ENCODE measurements around the gene ZBTB20.

The ZBTB20 gene

GRCh38 chr3:114320246-114320645, 826.8 kb downstream of the ZBTB20 start:
- H3K4me3 ChIP-seq (replicated peaks; ENCODE audit: insufficient read depth, low read length): no peak overlapping the region
- H3K27ac ChIP-seq (replicated peaks): no peak overlapping the region
- DNase-seq (ENCODE audit: low read depth in 1 of 2, low spot score in 1 of 2): no peak
- H3K27me3 ChIP-seq (ENCODE audit: insufficient read depth, poor library complexity, severe bottlenecking): peaks cover 3% of the 10 kb centered on the region
- TF ChIP-seq REST (IDR thresholded peaks at IDR 0.05; ENCODE audit: insufficient replicate concordance, low read depth) (no peak), CTCF (IDR thresholded peaks at IDR 0.05; ENCODE audit: insufficient read depth, low read length) (no peak)

- H3K27me3 ChIP-seq (ENCODE audit: insufficient read depth, poor library complexity, severe bottlenecking): peaks cover 3% of the 10 kb centered on the region
- no peak overlapping the region for H3K4me3 ChIP-seq (replicated peaks; ENCODE audit: insufficient read depth, low read length)
- H3K27ac ChIP-seq (replicated peaks): no peak overlapping the region
- TF ChIP-seq GABPA (IDR thresholded peaks at IDR 0.05; ENCODE audit: low read depth) (no peak), POLR2AphosphoS5 (IDR thresholded peaks at IDR 0.05; ENCODE audit: low read depth) (no peak), SPI1 (IDR thresholded peaks at IDR 0.05; ENCODE audit: borderline replicate concordance, low read depth) (no peak)
- no peak for DNase-seq (ENCODE audit: low read depth in 1 of 2, low spot score in 1 of 2)
These were observed 827.6 kb downstream of the ZBTB20 start for GRCh38 chr3:114319453-114319852.

GRCh38 chr3:114318295-114318694, 828.8 kb downstream of the ZBTB20 start:
- H3K27ac ChIP-seq (replicated peaks): no peak overlapping the region
- H3K27me3 ChIP-seq (ENCODE audit: insufficient read depth, poor library complexity, severe bottlenecking): no peaks in the 10 kb centered on the region
- H3K4me3 ChIP-seq (replicated peaks; ENCODE audit: insufficient read depth, low read length): no peak overlapping the region
- TF ChIP-seq POLR2AphosphoS5 (IDR thresholded peaks at IDR 0.05; ENCODE audit: low read depth) (no peak), SPI1 (IDR thresholded peaks at IDR 0.05; ENCODE audit: borderline replicate concordance, low read depth) (no peak), CTCF (IDR thresholded peaks at IDR 0.05; ENCODE audit: insufficient read depth, low read length) (no peak), GABPA (IDR thresholded peaks at IDR 0.05; ENCODE audit: low read depth) (no peak), REST (IDR thresholded peaks at IDR 0.05; ENCODE audit: insufficient replicate concordance, low read depth) (no peak)
- DNase-seq (ENCODE audit: low read depth in 1 of 2, low spot score in 1 of 2): no peak

- Histone ChIP-seq H3K27ac (replicated peaks) (no peak overlapping the region), H3K4me3 (replicated peaks; ENCODE audit: insufficient read depth, low read length) (no peak overlapping the region), H3K27me3 (ENCODE audit: insufficient read depth, poor library complexity, severe bottlenecking) (no peaks in the 10 kb centered on the region)
- DNase-seq (ENCODE audit: low read depth in 1 of 2, low spot score in 1 of 2): no peak
- no peak for TF ChIP-seq REST (IDR thresholded peaks at IDR 0.05; ENCODE audit: insufficient replicate concordance, low read depth)
These were observed 832.8 kb downstream of the ZBTB20 start for GRCh38 chr3:114314282-114314681.
